Measurements from ENCODE around the gene VASH2.
A peak's percentile ranks its signal among the peaks of the same experiment; 100 is the strongest.

Gene VASH2

GRCh38 chr1:212914789-212915188, 35.6 kb upstream of the VASH2 start:
- Histone ChIP-seq H3K4me1 (peaks cover 7 to 17% (median 13%) of the 10 kb centered on the region in 10 experiments; a peak in 18 of 20 replicates), H3K27me3 (no peaks in the 10 kb centered on the region), H3K36me3 (no peaks in the 10 kb centered on the region), H3K9ac (no peak overlapping the region), H3K9me3 (replicated peaks in 1 of 11) (no peaks in the 10 kb centered on the region), H4K20me1 (no peaks in the 10 kb centered on the region), H3K4me3 (no peak overlapping the region), H3K4me2 (no peak overlapping the region), H3K27ac (no peak overlapping the region)
- TF ChIP-seq Cebpa-rat (IDR thresholded peaks at IDR 0.05), result no peak

GRCh38 chr1:212915245-212916091, 34.9 kb upstream of the VASH2 start:
- no peaks in the 10 kb centered on the region for H3K36me3 ChIP-seq
- no peaks in the 10 kb centered on the region for H3K9me3 ChIP-seq (replicated peaks in 1 of 11)
- H3K4me1 ChIP-seq, result peaks cover 7 to 17% (median 13%) of the 10 kb centered on the region in 10 experiments; a peak in 18 of 20 replicates
- H3K4me2 ChIP-seq, result peak overlapping the region in 4 of 11 experiments; percentile 57 to 75 (median 70); a peak in 6 of 22 replicates
- no peak overlapping the region for H3K9ac ChIP-seq
- H3K27me3 ChIP-seq, result no peaks in the 10 kb centered on the region
- H3K4me3 ChIP-seq, result no peak overlapping the region
- H3K27ac ChIP-seq, result no peak overlapping the region
- no peak for TF ChIP-seq Cebpa-rat (IDR thresholded peaks at IDR 0.05)
- H4K20me1 ChIP-seq, result no peaks in the 10 kb centered on the region

GRCh38 chr1:212916481-212917133, 33.7 kb upstream of the VASH2 start:
- Histone ChIP-seq H4K20me1 (no peaks in the 10 kb centered on the region), H3K36me3 (no peaks in the 10 kb centered on the region), H3K4me2 (peak overlapping the region; percentile 32 to 75 (median 57)), H3K9me3 (replicated peaks in 1 of 11) (no peaks in the 10 kb centered on the region), H3K27me3 (no peaks in the 10 kb centered on the region), H3K9ac (peak overlapping the region in 3 of 11 experiments; percentile 13 to 39 (median 35); a peak in 1 of 22 replicates), H3K27ac (peak overlapping the region in 1 of 11 experiments; percentile 15; a peak in 1 of 22 replicates), H3K4me3 (peak overlapping the region in 1 of 10 experiments; percentile 16; a peak in 1 of 20 replicates), H3K4me1 (peaks cover 14 to 23% (median 17%) of the 10 kb centered on the region in 10 experiments; a peak in 19 of 20 replicates)
- TF ChIP-seq Cebpa-rat (IDR thresholded peaks at IDR 0.05), result no peak

- no peaks in the 10 kb centered on the region for H4K20me1 ChIP-seq
- 0 out of 20 replicates have a peak overlapping the region, but pooled peaks of 1 of the 10 experiments have one; percentile 16 for H3K4me3 ChIP-seq
- no peak for TF ChIP-seq Cebpa-rat (IDR thresholded peaks at IDR 0.05)
- no peaks in the 10 kb centered on the region for H3K36me3 ChIP-seq
- no peak overlapping the region for H3K9ac ChIP-seq
- peak overlapping the region; percentile 32 to 75 (median 57); a peak in 20 of 22 replicates for H3K4me2 ChIP-seq
- no peak overlapping the region for H3K27ac ChIP-seq
- no peaks in the 10 kb centered on the region for H3K27me3 ChIP-seq
- peaks cover 14 to 23% (median 17%) of the 10 kb centered on the region in 10 experiments; a peak in 19 of 20 replicates for H3K4me1 ChIP-seq
- no peaks in the 10 kb centered on the region for H3K9me3 ChIP-seq (replicated peaks in 1 of 11)
Observed at GRCh38 chr1:212917134-212917485, 33.2 kb upstream of the VASH2 start.

- Histone ChIP-seq H3K4me2 (no peak overlapping the region), H4K20me1 (no peaks in the 10 kb centered on the region), H3K27ac (no peak overlapping the region), H3K4me3 (no peak overlapping the region), H3K9me3 (replicated peaks in 1 of 11) (no peaks in the 10 kb centered on the region), H3K9ac (no peak overlapping the region), H3K4me1 (peaks cover 14 to 23% (median 17%) of the 10 kb centered on the region in 10 experiments; a peak in 19 of 20 replicates), H3K36me3 (no peaks in the 10 kb centered on the region), H3K27me3 (no peaks in the 10 kb centered on the region)
- TF ChIP-seq Cebpa-rat (IDR thresholded peaks at IDR 0.05), result no peak
Observed at GRCh38 chr1:212917858-212918257, 32.5 kb upstream of the VASH2 start.

GRCh38 chr1:212918824-212919223, 31.5 kb upstream of the VASH2 start:
- H3K9ac ChIP-seq, result no peak overlapping the region

GRCh38 chr1:212920246-212920645, 30.1 kb upstream of the VASH2 start:
- H3K9me3 ChIP-seq (replicated peaks in 1 of 11), result no peaks in the 10 kb centered on the region
- no peak overlapping the region for H3K9ac ChIP-seq
- H3K4me2 ChIP-seq, result no peak overlapping the region
- H3K36me3 ChIP-seq, result no peaks in the 10 kb centered on the region
- H3K4me3 ChIP-seq, result no peak overlapping the region
- no peak overlapping the region for H3K27ac ChIP-seq
- TF ChIP-seq Cebpa-rat (IDR thresholded peaks at IDR 0.05), result no peak
- peaks cover 14 to 23% (median 17%) of the 10 kb centered on the region in 10 experiments; a peak in 19 of 20 replicates for H3K4me1 ChIP-seq
- H4K20me1 ChIP-seq, result no peaks in the 10 kb centered on the region
- no peaks in the 10 kb centered on the region for H3K27me3 ChIP-seq

More at GRCh38 chr1:212918824-212919223, 31.5 kb upstream of the VASH2 start:
- Histone ChIP-seq H3K27ac (no peak overlapping the region), H3K36me3 (no peaks in the 10 kb centered on the region), H3K4me1 (peaks cover 14 to 23% (median 17%) of the 10 kb centered on the region in 10 experiments; a peak in 19 of 20 replicates), H3K9me3 (replicated peaks in 1 of 11) (no peaks in the 10 kb centered on the region), H3K27me3 (no peaks in the 10 kb centered on the region), H3K4me3 (no peak overlapping the region), H3K4me2 (peak overlapping the region in 1 of 11 experiments; percentile 18; a peak in 1 of 22 replicates), H4K20me1 (no peaks in the 10 kb centered on the region)
- TF ChIP-seq Cebpa-rat (IDR thresholded peaks at IDR 0.05), result no peak

- no peaks in the 10 kb centered on the region for H4K20me1 ChIP-seq
- H3K27ac ChIP-seq, result no peak overlapping the region
- H3K4me1 ChIP-seq, result peaks cover 12 to 27% (median 17%) of the 10 kb centered on the region in 10 experiments; a peak in 19 of 20 replicates
- H3K36me3 ChIP-seq, result no peaks in the 10 kb centered on the region
- H3K4me2 ChIP-seq, result peak overlapping the region in 6 of 11 experiments; percentile 11 to 31 (median 18); a peak in 5 of 22 replicates
- no peak overlapping the region for H3K9ac ChIP-seq
- H3K27me3 ChIP-seq, result no peaks in the 10 kb centered on the region
- H3K9me3 ChIP-seq (replicated peaks in 1 of 11), result no peaks in the 10 kb centered on the region
- no peak overlapping the region for H3K4me3 ChIP-seq
- no peak for TF ChIP-seq Cebpa-rat (IDR thresholded peaks at IDR 0.05)
Observed at GRCh38 chr1:212920896-212921295, 29.4 kb upstream of the VASH2 start.

GRCh38 chr1:212922016-212922415, 28.3 kb upstream of the VASH2 start:
- no peak overlapping the region for H3K4me2 ChIP-seq
- no peak overlapping the region for H3K4me3 ChIP-seq
- H3K9ac ChIP-seq, result no peak overlapping the region
- H3K27ac ChIP-seq, result no peak overlapping the region
- H3K27me3 ChIP-seq, result no peaks in the 10 kb centered on the region
- H4K20me1 ChIP-seq, result no peaks in the 10 kb centered on the region
- H3K4me1 ChIP-seq, result peaks cover under 1 to 17% (median 8%) of the 10 kb centered on the region in 10 experiments; a peak in 15 of 20 replicates
- no peak for TF ChIP-seq Cebpa-rat (IDR thresholded peaks at IDR 0.05)
- no peaks in the 10 kb centered on the region for H3K36me3 ChIP-seq
- no peaks in the 10 kb centered on the region for H3K9me3 ChIP-seq (replicated peaks in 1 of 11)

All from BLaER1 treated with 17β-estradiol and CSF1 and Interleukin-3, amounts not matched to agents 10 nM and 100 nM (cell line).